Transverse colon (tissue), 4 donors: Measurements from ENCODE around the gene MYOZ2.

Source experiments
- CTCF ChIP-seq, 5 experiments: fragments of 200-600 bp in 3 of 5; fragments of 450-650 bp in 2 of 5; sonication (generic) in 3 of 5; IDR thresholded peaks; 1 replicate in 2 of 5; 2 replicates in 3 of 5; pipeline ENCODE4 v1.5.1; 2016 to 2017; ENCODE audit warnings: antibody characterized with exemption in 5 of 5, inconsistent platforms in 3 of 5, mild to moderate bottlenecking in 2 of 5, moderate library complexity in 1 of 5
- EP300 ChIP-seq: sonication (generic); formaldehyde crosslinking; IDR thresholded peaks from one replicate; pipeline ENCODE4 v1.6.1; 2017; ENCODE audit warnings: antibody characterized with exemption, low read depth
- POLR2A ChIP-seq: fragments of 450-650 bp; IDR thresholded peaks from one replicate; pipeline ENCODE4 v1.6.1; 2016; ENCODE audit warnings: antibody characterized with exemption, mild to moderate bottlenecking, moderate library complexity
- POLR2AphosphoS5 ChIP-seq, 3 donors: sonication (generic); formaldehyde crosslinking; IDR thresholded peaks; one replicate each; pipeline ENCODE4 v1.6.1; 2016; ENCODE audit warnings: antibody characterized with exemption in 3 of 3

DNA sequence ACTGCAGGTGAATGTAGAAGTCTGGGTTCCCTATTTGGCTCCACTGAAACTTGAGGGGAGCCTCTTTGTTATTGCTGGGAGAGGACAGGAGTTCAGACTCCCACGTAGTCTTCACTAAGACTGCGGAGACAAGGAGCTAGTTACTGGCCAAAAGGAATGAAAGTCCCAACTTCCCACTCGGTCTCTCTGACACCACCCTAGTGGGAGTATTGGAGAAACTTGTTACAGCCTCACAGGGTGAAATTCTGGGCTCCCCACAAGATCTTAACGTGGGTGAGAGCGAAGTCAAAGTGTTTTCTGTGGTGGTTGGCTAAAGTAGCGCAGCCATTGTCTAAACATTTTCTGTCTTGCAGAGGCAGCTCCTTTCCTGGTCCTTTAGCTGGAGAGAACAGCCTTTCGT is 13.5 kb downstream of the MYOZ2 start:
- TF ChIP-seq CTCF (IDR thresholded peaks at IDR 0.05) (no peak), POLR2AphosphoS5 (IDR thresholded peaks at IDR 0.05) (no peak), POLR2A (no peak), EP300 (no peak)
